Right hindlimb (tissue), 1 donor: Measurements from ENCODE around the gene CYB561D1.

ENCODE experiments used
- DNase-seq: peaks from one replicate; pipeline ENCODE4 v3.0.0-alpha.2; 2018

The CYB561D1 gene

DNA sequence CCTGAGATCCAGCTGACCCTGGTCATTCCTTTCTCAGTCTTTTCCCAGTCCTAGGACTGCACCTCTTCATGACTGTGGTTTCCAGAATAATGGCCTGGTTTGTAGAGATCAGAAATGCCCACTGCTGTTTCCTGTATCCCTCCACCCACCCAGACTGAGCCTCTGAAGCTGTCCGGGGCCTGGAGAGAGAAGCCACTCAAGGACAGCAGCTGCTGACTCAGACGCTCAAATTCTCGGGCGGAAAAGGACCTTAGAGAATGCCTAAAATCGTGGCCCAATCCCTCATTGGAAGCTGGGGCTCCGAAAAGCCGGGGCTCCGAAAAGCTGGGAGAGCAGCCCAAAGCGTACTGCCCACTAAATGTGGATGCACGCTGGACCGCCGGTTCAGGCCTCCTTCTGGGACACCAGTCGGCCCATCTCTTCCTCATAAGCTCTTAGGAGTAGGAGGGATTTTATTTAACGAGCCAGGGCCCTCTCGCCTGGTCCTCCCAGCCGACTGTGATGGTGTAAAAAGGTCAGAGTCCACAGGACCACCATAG lies 38.0 kb downstream of the CYB561D1 start:
- DNase-seq, result no peak

- peak; percentile 88 for DNase-seq
These were observed 38.7 kb downstream of the CYB561D1 start for GRCh38 chr1:109532365-109533136.

DNA sequence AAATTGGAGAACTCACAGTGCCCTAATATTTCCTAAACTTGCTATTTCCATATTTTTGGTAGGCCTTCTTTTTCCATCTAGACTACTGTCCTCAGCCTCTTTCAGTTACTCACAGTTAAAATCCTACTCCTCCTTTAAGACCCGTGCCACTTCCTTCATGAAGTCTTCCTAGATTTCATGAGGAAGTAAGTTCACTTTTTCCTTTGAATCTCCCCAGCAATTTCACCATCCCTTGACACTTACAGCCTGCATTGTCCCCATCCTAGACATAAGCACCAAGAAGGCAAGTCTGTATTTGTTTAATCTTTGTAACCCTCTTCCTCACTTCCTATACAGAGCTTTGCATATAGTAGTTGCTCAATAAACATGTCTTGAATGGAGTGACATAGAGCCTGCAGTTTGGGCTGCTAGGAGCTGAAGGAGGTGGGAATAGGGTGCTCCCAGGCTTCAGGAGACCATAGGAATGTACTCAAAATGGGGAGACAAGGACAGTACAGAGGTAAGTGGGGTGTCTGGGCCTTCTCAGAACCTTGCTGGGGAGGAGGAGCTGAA lies 40.5 kb downstream of the CYB561D1 start:
- DNase-seq, result no peak

GRCh38 chr1:109535481-109535880 lies 41.6 kb downstream of the CYB561D1 start:
- DNase-seq, result no peak

GRCh38 chr1:109535971-109536491 lies 42.1 kb downstream of the CYB561D1 start:
- peak; percentile 71 for DNase-seq

DNA sequence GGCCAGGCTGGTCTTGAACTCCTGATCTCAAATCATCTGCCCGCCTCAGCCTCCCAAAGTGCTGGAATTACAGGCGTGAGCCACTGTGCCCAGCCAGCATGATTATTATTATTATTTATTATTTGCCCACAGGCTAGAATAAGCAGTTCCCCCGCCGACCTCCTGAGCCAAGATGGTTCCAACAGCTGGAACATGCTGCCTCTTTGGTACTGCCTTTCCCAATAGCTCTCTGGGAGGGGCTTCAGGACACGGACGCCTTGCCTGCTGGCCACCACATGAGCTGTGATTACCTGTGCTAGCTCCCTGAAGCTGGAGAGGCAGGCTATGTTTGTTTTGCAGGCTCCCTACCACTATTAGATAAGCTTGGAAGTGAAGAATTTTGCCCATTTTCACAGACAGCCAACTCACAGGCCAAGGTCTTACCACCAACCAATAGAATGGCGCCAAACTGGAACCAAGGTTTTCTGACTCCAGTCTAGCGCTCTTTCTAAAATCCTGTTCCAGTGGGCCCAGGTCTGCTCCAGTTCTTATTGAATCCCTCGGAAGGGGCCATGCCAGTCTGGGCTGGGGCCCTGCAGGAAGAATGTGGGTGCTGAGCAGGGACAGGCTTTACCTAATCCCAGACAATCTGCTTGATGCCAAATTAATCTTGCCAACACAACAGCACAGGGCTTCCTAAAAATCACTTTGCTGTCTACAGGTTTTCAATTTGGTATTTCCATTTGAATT lies 43.7 kb downstream of the CYB561D1 start:
- DNase-seq, result no peak

- DNase-seq, result no peak
These were observed 45.1 kb downstream of the CYB561D1 start for GRCh38 chr1:109538827-109539555.

DNA sequence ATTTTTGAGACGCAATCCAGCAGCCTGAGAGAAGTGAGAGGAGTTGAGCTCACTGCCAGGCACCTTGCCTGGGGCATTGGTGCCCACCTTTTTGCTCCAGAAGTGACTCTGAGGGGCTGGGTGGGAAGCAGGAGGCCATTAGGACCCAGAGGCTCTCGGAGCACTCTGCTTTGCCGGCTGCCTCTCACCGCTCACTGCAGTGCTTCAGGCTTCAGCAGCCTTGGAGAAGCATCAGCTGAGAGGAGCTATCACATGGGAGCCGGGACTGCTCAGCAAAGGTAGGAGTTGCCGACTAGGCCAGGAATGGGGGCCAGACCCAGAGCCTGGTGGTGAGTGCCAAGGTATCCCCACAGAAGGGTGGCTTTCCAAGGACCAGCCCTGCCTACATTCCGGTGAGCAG lies 45.8 kb downstream of the CYB561D1 start, which contains the start of gene GPR61:
GPR61 (plus strand) TSS at position 197 of the 400 bp plus-strand sequence. CDS start 3,151 bp downstream, outside the sequence.
- DNase-seq, result no peak

GRCh38 chr1:109541102-109541501 lies 47.2 kb downstream of the CYB561D1 start:
- DNase-seq, result no peak

GRCh38 chr1:109542657-109543056 lies 48.8 kb downstream of the CYB561D1 start:
- no peak for DNase-seq

DNA sequence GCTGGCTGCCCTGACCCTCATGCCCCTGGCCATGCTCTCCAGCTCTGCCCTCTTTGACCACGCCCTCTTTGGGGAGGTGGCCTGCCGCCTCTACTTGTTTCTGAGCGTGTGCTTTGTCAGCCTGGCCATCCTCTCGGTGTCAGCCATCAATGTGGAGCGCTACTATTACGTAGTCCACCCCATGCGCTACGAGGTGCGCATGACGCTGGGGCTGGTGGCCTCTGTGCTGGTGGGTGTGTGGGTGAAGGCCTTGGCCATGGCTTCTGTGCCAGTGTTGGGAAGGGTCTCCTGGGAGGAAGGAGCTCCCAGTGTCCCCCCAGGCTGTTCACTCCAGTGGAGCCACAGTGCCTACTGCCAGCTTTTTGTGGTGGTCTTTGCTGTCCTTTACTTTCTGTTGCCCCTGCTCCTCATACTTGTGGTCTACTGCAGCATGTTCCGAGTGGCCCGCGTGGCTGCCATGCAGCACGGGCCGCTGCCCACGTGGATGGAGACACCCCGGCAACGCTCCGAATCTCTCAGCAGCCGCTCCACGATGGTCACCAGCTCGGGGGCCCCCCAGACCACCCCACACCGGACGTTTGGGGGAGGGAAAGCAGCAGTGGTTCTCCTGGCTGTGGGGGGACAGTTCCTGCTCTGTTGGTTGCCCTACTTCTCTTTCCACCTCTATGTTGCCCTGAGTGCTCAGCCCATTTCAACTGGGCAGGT lies 49.5 kb downstream of the CYB561D1 start:
- no peak for DNase-seq

DNA sequence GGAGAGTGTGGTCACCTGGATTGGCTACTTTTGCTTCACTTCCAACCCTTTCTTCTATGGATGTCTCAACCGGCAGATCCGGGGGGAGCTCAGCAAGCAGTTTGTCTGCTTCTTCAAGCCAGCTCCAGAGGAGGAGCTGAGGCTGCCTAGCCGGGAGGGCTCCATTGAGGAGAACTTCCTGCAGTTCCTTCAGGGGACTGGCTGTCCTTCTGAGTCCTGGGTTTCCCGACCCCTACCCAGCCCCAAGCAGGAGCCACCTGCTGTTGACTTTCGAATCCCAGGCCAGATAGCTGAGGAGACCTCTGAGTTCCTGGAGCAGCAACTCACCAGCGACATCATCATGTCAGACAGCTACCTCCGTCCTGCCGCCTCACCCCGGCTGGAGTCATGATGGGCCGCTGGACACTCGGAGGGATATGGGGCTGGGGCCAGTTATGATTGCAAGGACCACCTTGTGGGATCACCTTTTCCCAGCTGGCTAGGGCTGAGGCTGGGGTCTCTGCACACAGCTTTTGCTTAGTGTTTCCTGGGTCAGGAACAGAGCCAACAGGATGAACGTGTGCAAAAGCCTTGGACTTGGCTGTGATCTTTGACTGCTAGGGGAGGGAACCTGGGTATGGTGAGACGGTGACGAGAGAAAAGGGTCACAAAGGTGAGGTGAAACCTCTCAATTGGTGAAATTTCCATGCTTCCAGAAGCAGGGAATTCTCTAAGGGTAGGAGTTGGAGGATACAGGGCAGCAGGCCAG lies 50.3 kb downstream of the CYB561D1 start:
- no peak for DNase-seq

- DNase-seq, result peak; percentile 92
These were observed 52.6 kb downstream of the CYB561D1 start for GRCh38 chr1:109546311-109547109.

GRCh38 chr1:109547463-109548320 lies 53.8 kb downstream of the CYB561D1 start:
- DNase-seq, result no peak

- peak; percentile 97 for DNase-seq
These were observed 54.7 kb downstream of the CYB561D1 start, which contains the start of gene GNAI3 for GRCh38 chr1:109548321-109549267. Gene GNAI3, plus strand, starts transcription at chr1:109548615. Its CDS starts 106 bp downstream, at chr1:109548721.
